T-helper 1 cell treated with Interleukin-12 subunit alpha and Interleukin-12 subunit beta and Interleukin-4 antibody, amounts not matched to agents 30 μg/mL and 1 μg/mL, for 36 hours (primary cell): ENCODE measurements around the gene TEP1.
A peak's percentile ranks its signal among the peaks of the same experiment; 100 is the strongest.
"Not testable (repeated sequence)": the region's sequence is repeated elsewhere in the genome, so short reads cannot be mapped to it uniquely, and the experiment has no call there.

Source experiments
- H3K27ac Mint-ChIP-seq: one replicate; pipeline ENCODE4 v1.8.0; 2021; ENCODE audit warnings: mild to moderate bottlenecking, mixed read lengths
- H3K27me3 Mint-ChIP-seq: one replicate; pipeline ENCODE4 v1.8.0; 2021; ENCODE audit warnings: low read depth, mixed read lengths
- H3K36me3 Mint-ChIP-seq: one replicate; pipeline ENCODE4 v1.8.0; 2021; ENCODE audit warnings: low read depth, mixed read lengths
- H3K4me1 Mint-ChIP-seq: one replicate; pipeline ENCODE4 v1.8.0; 2021; ENCODE audit warnings: low read depth, mixed read lengths
- H3K4me3 Mint-ChIP-seq: one replicate; pipeline ENCODE4 v1.8.0; 2021; ENCODE audit warnings: mild to moderate bottlenecking, moderate library complexity, mixed read lengths
- H3K9me3 Mint-ChIP-seq: one replicate; pipeline ENCODE4 v1.8.0; 2021; ENCODE audit warnings: mixed read lengths

Gene TEP1

GRCh38 chr14:20384321-20384720 lies 29.0 kb downstream of the TEP1 start:
- peaks cover 52% of the 10 kb centered on the region for H3K36me3 Mint-ChIP-seq
- no peak overlapping the region for H3K4me3 Mint-ChIP-seq
- no peaks in the 10 kb centered on the region for H3K9me3 Mint-ChIP-seq
- H3K4me1 Mint-ChIP-seq: no peaks in the 10 kb centered on the region
- H3K27me3 Mint-ChIP-seq: no peaks in the 10 kb centered on the region
- no peak overlapping the region for H3K27ac Mint-ChIP-seq

- Mint-ChIP-seq H3K27ac (no peak overlapping the region), H3K36me3 (peaks cover 53% of the 10 kb centered on the region), H3K27me3 (no peaks in the 10 kb centered on the region), H3K9me3 (no peaks in the 10 kb centered on the region), H3K4me3 (no peak overlapping the region), H3K4me1 (no peaks in the 10 kb centered on the region)
Observed at GRCh38 chr14:20383636-20384035, 29.7 kb downstream of the TEP1 start.

- H3K36me3 Mint-ChIP-seq: peaks cover 52% of the 10 kb centered on the region
- H3K27ac Mint-ChIP-seq: no peak overlapping the region
- no peaks in the 10 kb centered on the region for H3K4me1 Mint-ChIP-seq
Observed at GRCh38 chr14:20383032-20383431, 30.3 kb downstream of the TEP1 start.

GRCh38 chr14:20382526-20382925 lies 30.8 kb downstream of the TEP1 start:
- H3K36me3 Mint-ChIP-seq: peaks cover 52% of the 10 kb centered on the region
- H3K27ac Mint-ChIP-seq: peak overlapping the region; percentile 5
- no peak overlapping the region for H3K4me3 Mint-ChIP-seq
- H3K27me3 Mint-ChIP-seq: no peaks in the 10 kb centered on the region
- no peaks in the 10 kb centered on the region for H3K4me1 Mint-ChIP-seq
- no peaks in the 10 kb centered on the region for H3K9me3 Mint-ChIP-seq

More at GRCh38 chr14:20383032-20383431, 30.3 kb downstream of the TEP1 start:
- Mint-ChIP-seq H3K27me3 (no peaks in the 10 kb centered on the region), H3K9me3 (no peaks in the 10 kb centered on the region), H3K4me3 (no peak overlapping the region)

GRCh38 chr14:20381341-20381740 lies 32.0 kb downstream of the TEP1 start:
- H3K4me3 Mint-ChIP-seq: no peak overlapping the region
- peak overlapping the region; percentile 36 for H3K27ac Mint-ChIP-seq

GRCh38 chr14:20380681-20381080 lies 32.6 kb downstream of the TEP1 start:
- no peaks in the 10 kb centered on the region for H3K4me1 Mint-ChIP-seq
- no peaks in the 10 kb centered on the region for H3K9me3 Mint-ChIP-seq
- H3K27me3 Mint-ChIP-seq: no peaks in the 10 kb centered on the region
- no peak overlapping the region for H3K27ac Mint-ChIP-seq
- H3K36me3 Mint-ChIP-seq: peaks cover 53% of the 10 kb centered on the region
- no peak overlapping the region for H3K4me3 Mint-ChIP-seq

More at GRCh38 chr14:20381341-20381740, 32.0 kb downstream of the TEP1 start:
- Mint-ChIP-seq H3K36me3 (peaks cover 55% of the 10 kb centered on the region), H3K9me3 (no peaks in the 10 kb centered on the region), H3K27me3 (no peaks in the 10 kb centered on the region), H3K4me1 (no peaks in the 10 kb centered on the region)

GRCh38 chr14:20379743-20380142 lies 33.6 kb downstream of the TEP1 start:
- Mint-ChIP-seq H3K27me3 (no peaks in the 10 kb centered on the region), H3K36me3 (peaks cover 56% of the 10 kb centered on the region), H3K27ac (no peak overlapping the region), H3K9me3 (no peaks in the 10 kb centered on the region), H3K4me1 (no peaks in the 10 kb centered on the region), H3K4me3 (no peak overlapping the region)

GRCh38 chr14:20377171-20377570 lies 36.1 kb downstream of the TEP1 start:
- Mint-ChIP-seq H3K4me1 (no peaks in the 10 kb centered on the region), H3K4me3 (no peak overlapping the region), H3K27me3 (no peaks in the 10 kb centered on the region), H3K36me3 (peaks cover 65% of the 10 kb centered on the region), H3K9me3 (no peaks in the 10 kb centered on the region), H3K27ac (no peak overlapping the region)

GRCh38 chr14:20376071-20376588 lies 37.2 kb downstream of the TEP1 start:
- Mint-ChIP-seq H3K9me3 (no peaks in the 10 kb centered on the region), H3K4me3 (no peak overlapping the region), H3K27me3 (no peaks in the 10 kb centered on the region), H3K27ac (no peak overlapping the region), H3K36me3 (peaks cover 63% of the 10 kb centered on the region), H3K4me1 (no peaks in the 10 kb centered on the region)

- H3K4me3 Mint-ChIP-seq: no peak overlapping the region
- no peaks in the 10 kb centered on the region for H3K4me1 Mint-ChIP-seq
Observed at GRCh38 chr14:20375471-20375870, 37.8 kb downstream of the TEP1 start.

GRCh38 chr14:20372796-20373195 lies 40.5 kb downstream of the TEP1 start:
- Mint-ChIP-seq H3K4me1 (peaks cover 5% of the 10 kb centered on the region), H3K27ac (no peak overlapping the region), H3K27me3 (no peaks in the 10 kb centered on the region)

More at GRCh38 chr14:20375471-20375870, 37.8 kb downstream of the TEP1 start:
- Mint-ChIP-seq H3K9me3 (no peaks in the 10 kb centered on the region), H3K27me3 (no peaks in the 10 kb centered on the region), H3K36me3 (peaks cover 61% of the 10 kb centered on the region), H3K27ac (no peak overlapping the region)

GRCh38 chr14:20365928-20366327 lies 47.4 kb downstream of the TEP1 start:
- Mint-ChIP-seq H3K4me1 (peaks cover 6% of the 10 kb centered on the region), H3K36me3 (peaks cover 49% of the 10 kb centered on the region), H3K9me3 (no peaks in the 10 kb centered on the region), H3K4me3 (no peak overlapping the region), H3K27ac (no peak overlapping the region), H3K27me3 (no peaks in the 10 kb centered on the region)

More at GRCh38 chr14:20372796-20373195, 40.5 kb downstream of the TEP1 start:
- Mint-ChIP-seq H3K4me3 (no peak overlapping the region), H3K9me3 (no peaks in the 10 kb centered on the region), H3K36me3 (peaks cover 68% of the 10 kb centered on the region)

GRCh38 chr14:20358474-20358873 lies 54.8 kb downstream of the TEP1 start:
- H3K27ac Mint-ChIP-seq, H3K4me3 Mint-ChIP-seq, H3K9me3 Mint-ChIP-seq, H3K27me3 Mint-ChIP-seq, H3K4me1 Mint-ChIP-seq: not testable (repeated sequence)
- peaks cover 50% of the 10 kb centered on the region for H3K36me3 Mint-ChIP-seq

- no peak overlapping the region for H3K27ac Mint-ChIP-seq
- H3K4me3 Mint-ChIP-seq: no peak overlapping the region
- H3K36me3 Mint-ChIP-seq: peaks cover 46% of the 10 kb centered on the region
- H3K27me3 Mint-ChIP-seq: no peaks in the 10 kb centered on the region
- H3K4me1 Mint-ChIP-seq: peaks cover 7% of the 10 kb centered on the region
- H3K9me3 Mint-ChIP-seq: no peaks in the 10 kb centered on the region
Observed at GRCh38 chr14:20356422-20356821, 56.9 kb downstream of the TEP1 start.

GRCh38 chr14:20350860-20351259 lies 62.4 kb downstream of the TEP1 start:
- Mint-ChIP-seq H3K4me1 (peaks cover under 1% of the 10 kb centered on the region), H3K9me3 (no peaks in the 10 kb centered on the region), H3K36me3 (peaks cover 27% of the 10 kb centered on the region), H3K4me3 (no peak overlapping the region), H3K27me3 (no peaks in the 10 kb centered on the region), H3K27ac (no peak overlapping the region)

- H3K27me3 Mint-ChIP-seq: no peaks in the 10 kb centered on the region
- no peaks in the 10 kb centered on the region for H3K9me3 Mint-ChIP-seq
- H3K27ac Mint-ChIP-seq: no peak overlapping the region
- peaks cover 28% of the 10 kb centered on the region for H3K36me3 Mint-ChIP-seq
- H3K4me1 Mint-ChIP-seq: peaks cover 6% of the 10 kb centered on the region
- no peak overlapping the region for H3K4me3 Mint-ChIP-seq
Observed at GRCh38 chr14:20350282-20350681, 63.0 kb downstream of the TEP1 start.
